GM19438 (cell line): ENCODE results near the gene SSBP3.

ENCODE experiments used
- ATAC-seq: cut with Tn5 transposase; IDR thresholded peaks from one replicate; pipeline ENCODE4 v1.9.1; 2021; ENCODE audit warnings: low read depth; ENCODE audit not compliant: unreplicated experiment

Gene SSBP3

GRCh38 chr1:54413295-54413694 is 7.1 kb upstream of the SSBP3 start:
- no peak for ATAC-seq

GRCh38 chr1:54410359-54410758 is 4.2 kb upstream of the SSBP3 start:
- no peak for ATAC-seq

GRCh38 chr1:54409156-54410142 is 3.3 kb upstream of the SSBP3 start:
- ATAC-seq: no peak

- ATAC-seq: no peak
These were observed 2.2 kb upstream of the SSBP3 start for GRCh38 chr1:54408147-54409066.

- ATAC-seq: peak; percentile 38
These were observed 1.4 kb upstream of the SSBP3 start for GRCh38 chr1:54407404-54408146.

GRCh38 chr1:54407154-54407403 is 885 bp upstream of the SSBP3 start:
- no peak for ATAC-seq

GRCh38 chr1:54405898-54406293 is 298 bp downstream of the SSBP3 start:
- no peak for ATAC-seq

GRCh38 chr1:54404939-54405897 is 976 bp downstream of the SSBP3 start:
- ATAC-seq: no peak

GRCh38 chr1:54404263-54404662 is 1.9 kb downstream of the SSBP3 start:
- no peak for ATAC-seq

GRCh38 chr1:54403808-54404261 is 2.4 kb downstream of the SSBP3 start:
- ATAC-seq: no peak

GRCh38 chr1:54403405-54403804 is 2.8 kb downstream of the SSBP3 start:
- ATAC-seq: no peak

GRCh38 chr1:54402896-54403295 is 3.3 kb downstream of the SSBP3 start:
- ATAC-seq: no peak

GRCh38 chr1:54401799-54402198 is 4.4 kb downstream of the SSBP3 start:
- ATAC-seq: no peak

GRCh38 chr1:54400329-54400728 is 5.9 kb downstream of the SSBP3 start:
- ATAC-seq: no peak

GRCh38 chr1:54399765-54400164 is 6.4 kb downstream of the SSBP3 start:
- no peak for ATAC-seq

GRCh38 chr1:54398963-54399528 is 7.1 kb downstream of the SSBP3 start:
- no peak for ATAC-seq

- ATAC-seq: no peak
These were observed 8.2 kb downstream of the SSBP3 start for GRCh38 chr1:54397980-54398379.

GRCh38 chr1:54397090-54397591 is 9.1 kb downstream of the SSBP3 start:
- ATAC-seq: no peak

GRCh38 chr1:54396261-54396933 is 9.8 kb downstream of the SSBP3 start:
- no peak for ATAC-seq
